HEK293 (cell line): Measurements from ENCODE around the gene PEX10.
A peak's percentile ranks its signal among the peaks of the same experiment; 100 is the strongest.

ENCODE experiments used
- CTCF ChIA-PET: fragments of 350-600 bp; formaldehyde crosslinking; extraction: SDS; loops from one replicate; lab custom pipeline; 2021; ENCODE audit warnings: antibody characterized with exemption; lab: Yijun Ruan, JAX
- POLR2A ChIA-PET: fragments of 300-600 bp; formaldehyde crosslinking; extraction: SDS; loops from one replicate; lab custom pipeline; 2020; ENCODE audit warnings: antibody characterized with exemption, inconsistent platforms; lab: Yijun Ruan, JAX
- H3K27ac ChIP-seq: fragments of 200-500 bp; sonication (Bioruptor generic); 2 replicates; pipeline ENCODE4 v1.5.1; 2014; ENCODE audit warnings: low read depth, low read length, control low read depth, inconsistent platforms; ENCODE audit errors: extremely low read depth
- H3K36me3 ChIP-seq, 2 experiments: fragments of 200-500 bp in 1 of 2; sonication (Bioruptor generic) in 1 of 2; 1 replicate in 1 of 2; 2 replicates in 1 of 2; pipeline ENCODE4 v1.5.1; 2014 to 2017; ENCODE audit warnings: inconsistent platforms in 2 of 2, low read length in 2 of 2; ENCODE audit not compliant: control insufficient read depth in 2 of 2, insufficient read depth in 1 of 2
- H3K4me1 ChIP-seq: fragments of 200-500 bp; sonication (Bioruptor generic); 2 replicates; pipeline ENCODE4 v1.5.1; 2014; ENCODE audit warnings: mild to moderate bottlenecking, low read length, inconsistent platforms; ENCODE audit not compliant: control insufficient read depth, insufficient read depth
- H3K4me3 ChIP-seq: 2 replicates; pipeline ENCODE4 v1.5.1; 2011; ENCODE audit warnings: low read depth, mild to moderate bottlenecking, control low read depth, low read length, moderate library complexity
- H3K9me3 ChIP-seq: fragments of 200-500 bp; sonication (Bioruptor generic); 2 replicates; pipeline ENCODE4 v1.5.1; 2014; ENCODE audit warnings: low read depth, low read length, inconsistent platforms; ENCODE audit not compliant: control insufficient read depth, insufficient read depth
- GLIS2 ChIP-seq: fragments of 450-650 bp; formaldehyde crosslinking; IDR thresholded peaks from 2 replicates; pipeline ENCODE4 v1.5.1; 2016; ENCODE audit warnings: missing biosample characterization, missing genetic modification characterization
- KLF7 ChIP-seq: fragments of 450-650 bp; formaldehyde crosslinking; IDR thresholded peaks from 2 replicates; pipeline ENCODE4 v1.5.1; 2016; ENCODE audit warnings: missing biosample characterization, missing genetic modification characterization, borderline replicate concordance
- KLF8 ChIP-seq: fragments of 450-650 bp; formaldehyde crosslinking; IDR thresholded peaks from 2 replicates; pipeline ENCODE4 v1.5.1; 2016; ENCODE audit warnings: missing biosample characterization, missing genetic modification characterization
- MZF1 ChIP-seq: fragments of 450-650 bp; formaldehyde crosslinking; IDR thresholded peaks from 2 replicates; pipeline ENCODE4 v1.5.1; 2017; ENCODE audit warnings: missing biosample characterization, missing genetic modification characterization, borderline replicate concordance
- PRDM10 ChIP-seq: fragments of 450-650 bp; formaldehyde crosslinking; IDR thresholded peaks from 2 replicates; pipeline ENCODE4 v1.5.1; 2016; ENCODE audit warnings: missing biosample characterization, missing genetic modification characterization
- REPIN1 ChIP-seq: fragments of 450-650 bp; formaldehyde crosslinking; IDR thresholded peaks from 2 replicates; pipeline ENCODE4 v1.5.1; 2017; ENCODE audit warnings: missing biosample characterization, missing genetic modification characterization, low read depth
- TCF7L2 ChIP-seq: IDR thresholded peaks from 2 replicates; pipeline ENCODE4 v1.6.1; 2011; ENCODE audit warnings: low read depth, mild to moderate bottlenecking, inconsistent platforms, low read length, moderate library complexity, borderline replicate concordance
- WT1 ChIP-seq: fragments of 450-650 bp; formaldehyde crosslinking; IDR thresholded peaks from 2 replicates; pipeline ENCODE4 v1.5.1; 2016; ENCODE audit warnings: missing biosample characterization, missing genetic modification characterization
- ZBTB10 ChIP-seq: fragments of 450-650 bp; formaldehyde crosslinking; IDR thresholded peaks from 2 replicates; pipeline ENCODE4 v1.5.1; 2016; ENCODE audit warnings: missing biosample characterization, missing genetic modification characterization
- ZBTB17 ChIP-seq: fragments of 450-650 bp; formaldehyde crosslinking; IDR thresholded peaks from 2 replicates; pipeline ENCODE4 v1.5.1; 2016; ENCODE audit warnings: missing biosample characterization, missing genetic modification characterization
- ZIC2 ChIP-seq: fragments of 450-650 bp; formaldehyde crosslinking; IDR thresholded peaks from 2 replicates; pipeline ENCODE4 v1.5.1; 2016; ENCODE audit warnings: missing biosample characterization, missing genetic modification characterization
- ZNF341 ChIP-seq: fragments of 450-650 bp; formaldehyde crosslinking; IDR thresholded peaks from 2 replicates; pipeline ENCODE4; 2016; ENCODE audit warnings: low read depth, missing biosample characterization, missing genetic modification characterization
- ZNF449 ChIP-seq: fragments of 450-650 bp; formaldehyde crosslinking; IDR thresholded peaks from 2 replicates; pipeline ENCODE4 v1.5.1; 2017; ENCODE audit warnings: missing biosample characterization, mild to moderate bottlenecking, missing genetic modification characterization, moderate library complexity
- ZNF623 ChIP-seq: fragments of 450-650 bp; formaldehyde crosslinking; IDR thresholded peaks from 2 replicates; pipeline ENCODE4 v1.5.1; 2016; ENCODE audit warnings: missing biosample characterization, missing genetic modification characterization
- ZNF660 ChIP-seq: fragments of 450-650 bp; IDR thresholded peaks from 2 replicates; pipeline ENCODE4 v1.5.1; 2018; ENCODE audit warnings: missing biosample characterization, mild to moderate bottlenecking, missing genetic modification characterization
- ZNF791 ChIP-seq: fragments of 450-650 bp; formaldehyde crosslinking; IDR thresholded peaks from 2 replicates; pipeline ENCODE4 v1.5.1; 2016; ENCODE audit warnings: missing biosample characterization, missing genetic modification characterization
- ZSCAN30 ChIP-seq: fragments of 450-650 bp; IDR thresholded peaks from 2 replicates; pipeline ENCODE4 v1.5.1; 2018; ENCODE audit warnings: missing biosample characterization, mild to moderate bottlenecking, missing genetic modification characterization, moderate library complexity
- TF ChIP-seq, protein P1 (sequence below): fragments of 450-650 bp; formaldehyde crosslinking; IDR thresholded peaks from 2 replicates; pipeline ENCODE4 v1.5.1; 2016; ENCODE audit warnings: missing biosample characterization, missing genetic modification characterization

Gene PEX10

GRCh38 chr1:2414297-2414958 lies 2.1 kb upstream of the PEX10 start (continued):
- TF ChIP-seq ZBTB10 (tag by site-specific recombination) = peak; percentile 63; the same call in 1 of the 2 replicates
- peak; percentile 35; the same call in 1 of the 2 replicates for TF ChIP-seq ZBTB17
- no peak for TF ChIP-seq ZSCAN30 (tag by site-specific recombination)
- peak; percentile 75 for TF ChIP-seq ZIC2 (tag by site-specific recombination)
- peak; percentile 30; the same call in 1 of the 2 replicates for TF ChIP-seq MZF1 (tag by site-specific recombination)
- TF ChIP-seq ZNF660 (tag by site-specific recombination) = no peak
- TF ChIP-seq, all 188 proteins: peak for 11

DNA sequence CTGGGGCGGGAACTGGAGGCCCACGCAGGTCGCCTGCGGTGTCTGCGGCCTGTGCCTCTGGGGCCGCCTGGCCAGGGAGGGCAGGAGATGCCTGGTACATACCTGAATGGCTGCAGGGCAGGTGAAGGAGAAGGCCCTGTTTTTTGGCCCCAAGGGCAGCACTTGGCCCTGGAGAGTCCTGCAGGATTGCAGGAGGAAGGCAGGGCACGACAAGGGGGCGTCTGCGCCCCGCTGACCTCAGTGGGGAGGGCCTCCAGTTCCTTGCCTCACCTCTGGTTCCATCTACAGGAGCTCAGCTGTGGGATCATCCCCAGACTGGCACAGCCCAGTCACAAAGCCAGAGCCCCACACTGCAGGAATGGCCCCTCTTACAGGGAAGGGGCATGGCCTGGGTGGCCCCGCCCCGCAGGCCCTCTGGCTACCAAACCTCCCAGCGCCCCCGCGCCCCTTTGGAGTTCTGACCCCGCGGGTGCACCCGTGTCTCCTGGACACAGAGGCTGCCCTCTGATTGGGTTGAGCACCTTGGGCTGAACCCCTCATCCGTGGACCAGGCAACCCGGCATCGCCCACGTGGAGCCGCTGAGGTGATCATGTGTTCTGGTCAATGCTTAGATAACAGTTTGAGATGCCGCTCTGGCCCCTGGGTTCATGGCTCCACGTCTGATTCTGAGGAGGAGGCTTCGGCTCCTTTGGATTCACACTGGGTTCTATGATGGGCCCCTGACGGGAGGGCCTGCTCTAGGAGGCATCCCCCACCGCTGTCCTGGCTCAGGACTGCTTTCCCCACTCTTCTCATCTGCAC lies 1.3 kb upstream of the PEX10 start:
- POLR2A ChIA-PET = interaction anchor here (1.1 to 1.4 kb wide), 2 partner anchors 133 to 219 kb away, joined by 4 to 6 read pairs; partner anchors contain the start of gene FAAP20
- no peak overlapping the region for H3K27ac ChIP-seq
- CTCF ChIA-PET = interaction anchor here (1.0 to 1.4 kb wide), 2 partner anchors 32 to 134 kb away, joined by 3 to 4 read pairs; no protein-coding TSS in a partner anchor
- H3K36me3 ChIP-seq = peaks cover 0 to 18% of the 10 kb centered on the region in 2 experiments; a peak in 1 of 3 replicates
- H3K4me3 ChIP-seq = no peak overlapping the region
- no peaks in the 10 kb centered on the region for H3K4me1 ChIP-seq
- H3K9me3 ChIP-seq = no peaks in the 10 kb centered on the region
- TF ChIP-seq ZNF449 (tag by site-specific recombination) (no peak), TCF7L2 (no peak), WT1 (no peak), GLIS2 (tag by site-specific recombination) (peak; percentile 7; the same call in 1 of the 2 replicates), ZNF341 (tag by site-specific recombination) (peak; percentile 31; the same call in 1 of the 2 replicates), KLF7 (tag by site-specific recombination) (peak; percentile 53; the same call in 1 of the 2 replicates), PRDM10 (tag by site-specific recombination) (peak; percentile 48; the same call in 1 of the 2 replicates), ZNF791 (tag by site-specific recombination) (no peak), KLF8 (peak; percentile 13; the same call in 1 of the 2 replicates), REPIN1 (tag by site-specific recombination) (no peak), ZNF623 (tag by site-specific recombination) (no peak)
- TF ChIP-seq, protein P1, sequence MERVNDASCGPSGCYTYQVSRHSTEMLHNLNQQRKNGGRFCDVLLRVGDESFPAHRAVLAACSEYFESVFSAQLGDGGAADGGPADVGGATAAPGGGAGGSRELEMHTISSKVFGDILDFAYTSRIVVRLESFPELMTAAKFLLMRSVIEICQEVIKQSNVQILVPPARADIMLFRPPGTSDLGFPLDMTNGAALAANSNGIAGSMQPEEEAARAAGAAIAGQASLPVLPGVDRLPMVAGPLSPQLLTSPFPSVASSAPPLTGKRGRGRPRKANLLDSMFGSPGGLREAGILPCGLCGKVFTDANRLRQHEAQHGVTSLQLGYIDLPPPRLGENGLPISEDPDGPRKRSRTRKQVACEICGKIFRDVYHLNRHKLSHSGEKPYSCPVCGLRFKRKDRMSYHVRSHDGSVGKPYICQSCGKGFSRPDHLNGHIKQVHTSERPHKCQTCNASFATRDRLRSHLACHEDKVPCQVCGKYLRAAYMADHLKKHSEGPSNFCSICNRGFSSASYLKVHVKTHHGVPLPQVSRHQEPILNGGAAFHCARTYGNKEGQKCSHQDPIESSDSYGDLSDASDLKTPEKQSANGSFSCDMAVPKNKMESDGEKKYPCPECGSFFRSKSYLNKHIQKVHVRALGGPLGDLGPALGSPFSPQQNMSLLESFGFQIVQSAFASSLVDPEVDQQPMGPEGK (tag by site-specific recombination) = peak; percentile 31; the same call in 1 of the 2 replicates
